Motor neuron (in vitro differentiated cells): ENCODE measurements around the gene FYCO1. TPM values are rescaled to one million over a fixed set of nuclear protein-coding genes. Genes with fewer than 3 reads are reported as not detected.

Source experiments
- ATAC-seq, 8 experiments: fragments of 200-7000 bp; cut with Tn5 transposase; replicated peaks in 6 of 8; 2 replicates each; pipeline ENCODE4 v1.8.0; 2021; ENCODE audit warnings: mild to moderate bottlenecking in 8 of 8, moderate library complexity in 8 of 8
- H3K27ac ChIP-seq, 2 donors: fragments of 250-450 bp; sonication (Bioruptor Pico); 2 replicates each; pipeline ENCODE4 v1.9.0; 2021; ENCODE audit warnings: antibody characterized with exemption in 2 of 2, mild to moderate bottlenecking in 2 of 2, moderate library complexity in 1 of 2
- H3K4me1 ChIP-seq, 2 donors: fragments of 250-450 bp; sonication (Bioruptor Pico); replicated peaks in 1 of 2; 2 replicates each; pipeline ENCODE4 v1.6.1; 2021; ENCODE audit warnings: antibody characterized with exemption in 2 of 2, mild to moderate bottlenecking in 2 of 2, moderate library complexity in 1 of 2
- H3K4me3 ChIP-seq, 5 donors: fragments of 250-450 bp; sonication (Bioruptor Pico); 2 replicates each; pipeline ENCODE4 v1.9.0; 2021; ENCODE audit warnings: antibody characterized with exemption in 5 of 5, mild to moderate bottlenecking in 5 of 5, moderate library complexity in 4 of 5
- WGBS, 10 experiments: fragments of 450-650 bp; shearing (Covaris generic); methylation state at CpG; one replicate each; pipeline ENCODE4 v1.0.0; 2022; 5-methylcytosine and 5-hydroxymethylcytosine counted together
- in situ Hi-C, 9 experiments: fragments of 400-800 bp; cut with MboI; loops; one replicate each; pipeline ENCODE4 v1.15.0; 2021; ENCODE audit warnings: low sequenced_read_pairs in 9 of 9, low pct_unique_long_range_greater_than_20kb in 2 of 9; ENCODE audit not compliant: unreplicated experiment in 9 of 9
- total RNA-seq, 8 experiments: library from RNA; unstranded; fragments of 300-600 nt; gene quantifications; 2 replicates each; pipeline versions ENCODE4 v1.2.3 to v1.2.4, GENCODE V29; 2022

The FYCO1 gene
- total RNA-seq, 8 experiments from 2014 or later = 0.87 to 19.6 (median 5.6) TPM

GRCh38 chr3:45922950-45923590 lies 72.6 kb downstream of the FYCO1 start:
- ATAC-seq = no peak

GRCh38 chr3:45922039-45922326 lies 73.6 kb downstream of the FYCO1 start:
- no peak for ATAC-seq
- Histone ChIP-seq H3K4me1 (no peaks in the 10 kb centered on the region), H3K27ac (no peak overlapping the region), H3K4me3 (no peak overlapping the region)
- in situ Hi-C loops = loop anchor here in 3 of 9 experiments (10.0 to 25.0 kb wide), 2 partner anchors 157 to 160 kb away; no protein-coding TSS in a partner anchor
- WGBS, 10 experiments = 18 to 100% (median 83%) methylated on average over 1 to 2 of the region's 3 CpGs; no CpG with 5 or more reads in 7 of the 10 experiments

More at GRCh38 chr3:45922950-45923590, 72.6 kb downstream of the FYCO1 start:
- 80 to 100% (median 100%) methylated on average over 1 to 3 of the region's 4 CpGs; no CpG with 5 or more reads in 1 of the 10 experiments for WGBS, 10 experiments
- no peak overlapping the region for H3K4me3 ChIP-seq
- in situ Hi-C loops = loop anchor here in 3 of 9 experiments (10.0 to 25.0 kb wide), 2 partner anchors 158 to 161 kb away; no protein-coding TSS in a partner anchor
- H3K27ac ChIP-seq = no peak overlapping the region
- H3K4me1 ChIP-seq = no peaks in the 10 kb centered on the region

- 40 to 100% (median 92%) methylated on average over 1 to 9 of the region's 14 CpGs; no CpG with 5 or more reads in 1 of the 10 experiments for WGBS, 10 experiments
- no peak for ATAC-seq
- Histone ChIP-seq H3K4me3 (no peak overlapping the region), H3K27ac (no peak overlapping the region), H3K4me1 (no peaks in the 10 kb centered on the region)
- in situ Hi-C loops = loop anchor here in 3 of 9 experiments (10.0 to 25.0 kb wide), 2 partner anchors 157 to 159 kb away; no protein-coding TSS in a partner anchor
Measured at GRCh38 chr3:45921158-45922038, 74.2 kb downstream of the FYCO1 start.

GRCh38 chr3:45917146-45917898 lies 78.3 kb downstream of the FYCO1 start:
- Histone ChIP-seq H3K4me3 (no peak overlapping the region), H3K27ac (no peak overlapping the region), H3K4me1 (peaks cover 16 to 18% of the 10 kb centered on the region in 2 donors)
- in situ Hi-C loops = loop anchor here in 2 of 9 experiments (25.0 kb wide), 1 partner anchor 155 kb away; no protein-coding TSS in a partner anchor
- 33 to 100% (median 75%) methylated on average over 1 to 5 of the region's 6 CpGs; no CpG with 5 or more reads in 2 of the 10 experiments for WGBS, 10 experiments
- ATAC-seq = no peak

- in situ Hi-C loops = loop anchor here in 2 of 9 experiments (25.0 kb wide), 1 partner anchor 153 kb away; no protein-coding TSS in a partner anchor
- ATAC-seq = peak; percentile 65 to 91 (median 74)
- Histone ChIP-seq H3K4me1 (peaks cover 16 to 18% of the 10 kb centered on the region in 2 donors), H3K4me3 (no peak overlapping the region), H3K27ac (no peak overlapping the region)
- WGBS, 10 experiments = 0 to 41% (median 20%) methylated on average over 2 to 8 of the region's 13 CpGs; no CpG with 5 or more reads in 5 of the 10 experiments
Measured at GRCh38 chr3:45915518-45916231, 79.9 kb downstream of the FYCO1 start.

GRCh38 chr3:45915059-45915439 lies 80.6 kb downstream of the FYCO1 start:
- ATAC-seq = peak in 4 of 8 experiments; percentile 34 to 56 (median 50)
- Histone ChIP-seq H3K4me3 (no peak overlapping the region), H3K4me1 (peaks cover 16 to 18% of the 10 kb centered on the region in 2 donors), H3K27ac (no peak overlapping the region)
- in situ Hi-C loops = loop anchor here in 2 of 9 experiments (25.0 kb wide), 1 partner anchor 153 kb away; no protein-coding TSS in a partner anchor
- WGBS, 10 experiments = 33 to 92% (median 60%) methylated on average over 1 to 6 of the region's 9 CpGs; no CpG with 5 or more reads in 6 of the 10 experiments

GRCh38 chr3:45914362-45915058 lies 81.1 kb downstream of the FYCO1 start:
- ATAC-seq = peak in 3 of 8 experiments; percentile 21 to 47 (median 25)
- Histone ChIP-seq H3K4me1 (peaks cover 16 to 18% of the 10 kb centered on the region in 2 donors), H3K4me3 (no peak overlapping the region), H3K27ac (no peak overlapping the region)
- in situ Hi-C loops = loop anchor here in 2 of 9 experiments (25.0 kb wide), 1 partner anchor 152 kb away; no protein-coding TSS in a partner anchor
- 0 to 100% (median 78%) methylated on average over 1 to 4 of the region's 7 CpGs; no CpG with 5 or more reads in 2 of the 10 experiments for WGBS, 10 experiments

- 26 to 86% (median 75%) methylated on average over 1 to 6 of the region's 6 CpGs; no CpG with 5 or more reads in 2 of the 10 experiments for WGBS, 10 experiments
- H3K27ac ChIP-seq = no peak overlapping the region
- in situ Hi-C loops = loop anchor here in 2 of 9 experiments (25.0 kb wide), 1 partner anchor 150 kb away; no protein-coding TSS in a partner anchor
- peaks cover 16 to 18% of the 10 kb centered on the region in 2 donors for H3K4me1 ChIP-seq
- ATAC-seq = no peak
- H3K4me3 ChIP-seq = no peak overlapping the region
Measured at GRCh38 chr3:45912435-45912834, 83.2 kb downstream of the FYCO1 start.

GRCh38 chr3:45911511-45912226 lies 84.0 kb downstream of the FYCO1 start:
- Histone ChIP-seq H3K4me3 (no peak overlapping the region), H3K4me1 (peaks cover 16 to 18% of the 10 kb centered on the region in 2 donors), H3K27ac (no peak overlapping the region)
- no peak for ATAC-seq
- in situ Hi-C loops = loop anchor here in 2 of 9 experiments (25.0 kb wide), 1 partner anchor 149 kb away; no protein-coding TSS in a partner anchor
- WGBS, 10 experiments = 80 to 100% (median 91%) methylated on average over 2 to 11 of the region's 11 CpGs

GRCh38 chr3:45910892-45911291 lies 84.7 kb downstream of the FYCO1 start:
- Histone ChIP-seq H3K4me1 (peaks cover 12 to 16% of the 10 kb centered on the region in 2 donors), H3K4me3 (no peak overlapping the region), H3K27ac (no peak overlapping the region)
- ATAC-seq = no peak
- 29 to 83% (median 74%) methylated on average over 1 to 4 of the region's 4 CpGs; no CpG with 5 or more reads in 6 of the 10 experiments for WGBS, 10 experiments
- in situ Hi-C loops = loop anchor here in 2 of 9 experiments (25.0 kb wide), 1 partner anchor 149 kb away; no protein-coding TSS in a partner anchor
